GM11168 (cell line): ENCODE results near the gene CD79B.
"Not testable (repeated sequence)": the region's sequence is repeated elsewhere in the genome, so short reads cannot be mapped to it uniquely, and the experiment has no call there.

Experiments used
- in situ Hi-C: fragments of 300-500 bp; cut with MboI; formaldehyde crosslinking; loops from one replicate; pipeline ENCODE4 v1.12.0; 2022; ENCODE audit warnings: low sequenced_read_pairs; ENCODE audit not compliant: unreplicated experiment

CD79B gene

DNA sequence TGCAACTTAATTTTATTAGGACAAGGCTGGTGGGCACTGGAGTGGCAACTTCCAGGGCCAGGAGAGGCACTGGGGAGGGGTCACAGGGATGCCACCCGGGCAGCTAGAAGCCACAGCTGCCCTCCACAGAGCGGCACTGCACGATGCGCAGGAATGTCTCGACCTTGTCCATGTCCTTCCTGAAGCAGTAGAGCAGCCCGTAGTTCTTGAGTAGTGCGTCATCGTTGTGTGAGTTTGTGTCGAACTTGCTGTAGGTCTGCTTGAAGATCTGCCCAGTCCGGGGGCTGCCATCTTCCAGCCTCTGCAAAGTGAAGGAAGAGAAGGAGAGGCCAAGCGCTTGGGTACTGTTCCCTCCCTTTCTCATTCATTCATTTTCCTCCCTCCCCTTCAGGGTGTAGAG is 14.9 kb downstream of the CD79B start:
- in situ Hi-C loops = not testable (repeated sequence)

DNA sequence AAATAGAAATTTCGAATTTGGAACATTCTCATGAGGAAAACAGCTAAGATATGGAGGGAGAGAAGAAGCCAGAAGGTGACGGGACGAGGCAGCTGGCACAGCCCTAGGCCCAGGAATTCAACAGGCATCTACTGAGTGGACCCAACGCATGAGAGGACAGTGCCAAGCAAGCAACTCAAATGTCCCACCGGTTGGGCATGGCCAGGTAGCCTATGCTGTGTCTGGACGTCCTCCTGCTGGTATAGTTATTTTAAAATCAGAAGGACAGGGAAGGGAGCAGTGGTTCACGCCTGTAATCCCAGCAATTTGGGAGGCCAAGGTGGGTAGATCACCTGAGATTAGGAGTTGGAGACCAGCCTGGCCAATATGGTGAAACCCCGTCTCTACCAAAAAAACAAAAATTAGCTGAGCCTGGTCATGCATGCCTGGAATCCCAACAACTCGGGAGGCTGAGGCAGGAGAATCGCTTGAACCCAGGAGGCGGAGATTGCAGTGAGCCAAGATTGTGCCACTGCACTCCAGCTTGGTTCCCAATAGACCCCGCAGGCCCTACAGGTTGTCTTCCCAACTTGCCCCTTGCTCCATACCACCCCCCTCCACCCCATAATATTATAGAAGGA is 15.5 kb downstream of the CD79B start:
- in situ Hi-C loops = no loop called here

DNA sequence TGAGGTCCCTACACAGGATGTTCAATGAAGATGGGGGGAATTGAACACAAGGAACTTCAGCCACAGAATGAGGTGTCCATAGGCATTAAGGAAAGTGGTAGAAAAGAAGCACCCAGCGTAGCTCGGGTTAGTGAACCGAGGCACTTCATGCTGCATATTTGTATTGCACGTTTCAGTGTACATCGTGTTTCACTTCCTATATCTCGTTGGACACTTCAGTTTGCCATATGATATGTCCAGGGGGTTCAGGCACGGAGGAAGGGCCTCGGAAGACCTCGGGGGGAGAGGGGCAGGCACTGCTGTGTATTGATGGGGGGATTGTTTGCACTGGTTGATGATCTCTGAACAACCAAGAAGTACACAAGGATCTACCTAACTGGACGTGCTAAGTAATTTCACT is 16.4 kb downstream of the CD79B start:
- in situ Hi-C loops = not testable (repeated sequence)

GRCh38 chr17:63914471-63914870 is 17.7 kb downstream of the CD79B start:
- in situ Hi-C loops = no loop called here

DNA sequence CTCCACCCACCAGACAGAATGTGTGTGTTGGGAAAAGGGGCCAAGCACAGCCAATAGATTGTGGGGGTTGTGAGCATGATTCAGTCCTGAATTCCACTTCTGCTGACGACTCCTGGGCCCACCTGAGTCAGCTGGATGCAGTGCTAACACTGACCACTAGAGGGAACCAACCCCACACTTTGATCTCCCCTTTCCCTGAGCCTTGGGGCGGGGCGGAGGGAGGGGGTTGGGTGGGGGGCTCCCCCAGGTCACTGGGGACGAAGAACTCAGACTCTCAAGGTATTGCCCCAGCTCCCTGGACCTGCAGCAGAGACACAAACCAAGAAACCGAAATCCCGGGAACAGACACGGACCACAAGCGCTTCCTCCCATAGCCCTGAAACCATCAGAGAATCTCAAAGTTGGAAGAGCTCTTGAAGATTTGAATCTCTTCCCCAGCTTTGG is 20.5 kb downstream of the CD79B start:
- in situ Hi-C loops = no loop called here

DNA sequence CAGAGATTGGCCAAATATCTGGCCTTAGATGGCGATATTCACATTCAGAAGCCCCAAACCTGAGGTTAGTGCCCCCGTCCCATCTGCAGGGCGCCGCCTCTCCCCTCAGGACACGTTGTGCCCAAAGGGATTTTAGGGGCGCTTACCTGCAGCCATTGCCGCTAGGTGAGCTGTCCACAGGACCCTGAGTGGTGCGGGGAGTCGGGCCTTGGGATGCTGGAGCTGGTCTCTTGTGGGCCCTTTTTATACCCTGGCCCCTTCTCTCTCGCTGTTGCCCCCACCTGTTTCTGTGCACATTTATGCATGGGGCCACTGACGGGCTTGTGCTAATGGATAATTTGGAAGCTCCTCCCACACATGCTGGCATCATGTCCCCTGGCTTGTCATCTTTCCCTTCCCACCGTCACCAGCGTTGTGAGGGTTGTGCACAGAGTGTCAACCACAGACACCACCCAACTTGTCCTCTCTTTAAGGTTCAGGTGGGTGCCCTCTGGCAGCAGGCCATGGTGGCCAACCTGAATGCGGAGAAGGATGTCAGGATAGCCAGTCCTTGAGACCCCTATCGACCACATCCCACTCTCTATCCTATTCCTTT is 21.0 kb downstream of the CD79B start, which contains the start of gene CSHL1:
CSHL1 (minus strand) TSS at position 218 of the 595 bp plus-strand sequence; CDS start at position 156, 62 bp downstream.
- in situ Hi-C loops = no loop called here

GRCh38 chr17:63910096-63910495 is 22.0 kb downstream of the CD79B start:
- in situ Hi-C loops = no loop called here

GRCh38 chr17:63909586-63909985 is 22.5 kb downstream of the CD79B start:
- in situ Hi-C loops = not testable (repeated sequence)

DNA sequence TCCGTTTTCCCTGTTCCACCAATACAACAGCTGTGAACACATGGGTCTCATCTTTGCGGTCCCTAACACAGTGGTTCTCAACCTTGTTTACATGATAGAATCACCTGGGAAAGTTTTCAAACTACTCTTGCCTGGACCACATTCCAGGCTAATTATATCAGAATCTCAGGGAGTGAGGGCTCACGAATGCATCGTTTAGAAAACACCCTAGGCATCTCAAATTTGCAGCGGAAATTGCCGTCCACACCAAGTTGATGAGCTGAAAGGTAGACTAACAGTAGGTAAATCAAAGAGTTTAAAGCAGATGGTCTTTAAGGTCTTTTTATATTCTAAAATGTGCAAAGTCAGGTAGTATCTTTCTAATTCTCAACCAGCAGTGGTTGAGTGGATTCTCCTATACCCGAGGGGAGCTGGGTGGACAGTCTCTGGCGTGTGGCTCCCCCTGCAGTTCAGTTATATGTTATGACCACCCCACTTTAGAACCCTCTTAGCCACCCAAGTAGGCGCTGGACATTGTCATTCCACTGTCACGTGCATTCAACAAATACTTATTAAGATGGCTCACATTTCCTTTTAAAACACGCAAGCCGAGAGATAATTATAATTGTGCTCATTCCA is 24.9 kb downstream of the CD79B start:
- in situ Hi-C loops = not testable (repeated sequence)

DNA sequence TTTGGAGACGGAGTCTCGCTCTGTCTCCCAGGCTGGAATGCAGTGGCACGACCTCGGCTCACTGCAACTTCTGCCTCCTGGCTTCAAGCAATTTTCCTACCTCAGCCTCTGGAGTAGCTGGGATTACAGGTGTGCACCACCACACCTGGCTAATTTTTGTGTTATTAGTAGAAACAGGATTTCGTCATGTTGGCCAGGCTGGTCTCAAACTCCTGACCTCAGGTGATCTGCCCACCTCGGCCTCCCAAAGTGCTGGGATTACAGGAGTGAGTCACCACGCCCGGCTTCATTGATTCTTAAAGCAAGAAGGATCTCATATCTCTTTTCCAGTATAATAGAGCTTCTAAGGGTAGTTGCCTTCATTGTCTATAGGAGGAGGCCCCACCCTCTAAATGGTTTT is 27.3 kb downstream of the CD79B start:
- in situ Hi-C loops = not testable (repeated sequence)

DNA sequence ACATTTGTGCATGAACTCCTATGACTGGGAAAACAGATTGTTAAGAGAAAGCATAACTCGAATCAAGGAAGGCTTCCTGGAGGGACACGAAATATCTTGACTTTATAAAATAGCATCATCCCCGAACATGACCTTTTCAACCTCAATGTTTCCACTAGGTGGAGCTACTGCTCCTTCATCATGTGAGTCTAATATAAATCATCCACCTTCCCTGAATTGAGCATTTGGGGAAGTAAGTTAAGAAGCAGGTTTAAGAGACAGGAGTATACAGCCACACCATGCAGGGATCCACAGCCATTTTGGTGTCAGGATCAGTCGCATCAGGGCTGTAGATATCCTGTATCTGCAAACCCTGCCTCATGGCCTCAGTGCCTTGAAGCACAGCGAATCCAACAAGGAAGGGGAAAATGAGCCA is 28.3 kb downstream of the CD79B start:
- in situ Hi-C loops = not testable (repeated sequence)

- in situ Hi-C loops = not testable (repeated sequence)
These were observed 30.2 kb downstream of the CD79B start for GRCh38 chr17:63901971-63902370.

DNA sequence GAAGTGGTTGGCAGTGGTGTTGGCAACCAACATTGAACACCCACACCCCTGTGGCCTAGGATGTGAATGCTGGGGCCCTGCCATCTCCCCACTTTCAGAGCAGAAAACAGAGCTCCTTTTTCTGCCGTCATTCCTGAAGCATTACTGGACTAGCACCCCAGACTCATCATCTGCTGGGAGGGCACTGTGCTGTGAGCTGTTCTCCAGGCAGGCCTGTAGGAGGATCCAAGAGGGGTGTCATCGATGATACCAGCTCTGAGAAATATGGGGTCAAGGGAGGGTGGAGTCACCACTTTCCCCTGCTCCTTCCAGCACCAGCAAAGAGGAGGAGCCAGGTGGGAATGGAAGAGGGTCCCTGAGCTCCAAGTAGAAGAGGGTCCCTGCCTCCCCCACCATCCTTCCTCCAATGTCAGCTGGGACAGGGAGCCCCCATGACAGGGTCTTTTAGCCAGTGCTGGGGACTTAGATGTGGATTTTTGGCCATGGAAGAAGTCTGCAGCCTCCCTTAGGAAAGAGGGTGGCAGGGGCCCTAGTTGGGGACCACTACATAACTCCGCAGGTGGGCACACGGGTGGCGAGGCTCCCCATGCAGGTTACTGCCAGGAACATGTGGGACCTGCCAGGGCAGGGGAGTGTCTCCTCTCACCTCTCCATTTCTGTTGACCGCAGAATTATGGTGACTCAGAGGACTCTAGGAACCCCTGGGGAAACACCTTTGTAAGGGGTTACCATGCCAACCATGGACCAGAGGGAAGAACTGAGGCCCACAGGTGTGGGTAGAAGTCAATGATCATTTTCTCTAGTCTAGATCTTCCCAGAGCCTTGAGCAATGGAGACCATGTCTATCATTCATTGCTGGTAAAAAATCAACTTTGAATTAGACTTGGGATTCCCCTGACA is 33.0 kb downstream of the CD79B start:
- in situ Hi-C loops = not testable (repeated sequence)

DNA sequence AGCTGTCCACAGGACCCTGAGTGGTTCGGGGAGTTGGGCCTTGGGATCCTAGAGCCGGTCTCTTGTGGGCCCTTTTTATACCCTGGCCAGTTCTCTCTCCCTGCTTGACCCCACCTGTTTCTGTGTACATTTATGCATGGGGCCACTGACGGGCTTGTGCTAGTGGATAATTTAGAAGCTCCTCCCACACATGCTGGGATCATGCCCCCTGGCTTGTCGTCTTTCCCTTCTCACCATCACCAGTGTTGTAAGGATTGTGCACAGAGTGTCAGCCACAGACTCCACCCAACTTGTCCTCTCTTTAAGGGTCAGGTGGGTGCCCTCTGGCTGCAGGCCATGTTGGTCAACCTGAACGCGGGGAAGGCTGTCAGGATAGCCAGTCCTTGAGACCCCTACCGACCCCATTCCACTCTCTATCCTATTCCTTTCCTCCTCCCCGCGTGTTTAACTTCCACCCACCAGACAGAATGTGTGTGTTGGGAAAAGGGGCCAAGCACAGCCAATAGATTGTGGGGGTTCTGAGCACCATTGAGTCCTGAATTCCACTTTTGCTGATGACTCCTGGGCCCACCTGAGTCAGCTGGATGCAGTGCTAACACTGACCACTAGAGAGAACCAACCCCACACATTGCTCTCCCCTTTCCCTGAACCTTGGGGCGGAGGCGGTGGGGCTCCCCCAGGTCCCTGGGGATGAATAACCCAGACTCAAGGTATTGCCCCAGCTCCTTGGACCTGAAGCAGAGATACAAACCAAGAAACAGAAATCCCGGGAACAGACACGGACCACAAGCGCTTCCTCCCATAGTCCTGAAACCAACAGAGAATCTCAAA is 35.4 kb downstream of the CD79B start, which contains the start of gene CSH1:
CSH1 (minus strand) TSS at position 51 of the 831 bp plus-strand sequence. CDS start 63 bp downstream, outside the sequence.
- in situ Hi-C loops = not testable (repeated sequence)

- in situ Hi-C loops = not testable (repeated sequence)
These were observed 37.3 kb downstream of the CD79B start for GRCh38 chr17:63894821-63895220.

DNA sequence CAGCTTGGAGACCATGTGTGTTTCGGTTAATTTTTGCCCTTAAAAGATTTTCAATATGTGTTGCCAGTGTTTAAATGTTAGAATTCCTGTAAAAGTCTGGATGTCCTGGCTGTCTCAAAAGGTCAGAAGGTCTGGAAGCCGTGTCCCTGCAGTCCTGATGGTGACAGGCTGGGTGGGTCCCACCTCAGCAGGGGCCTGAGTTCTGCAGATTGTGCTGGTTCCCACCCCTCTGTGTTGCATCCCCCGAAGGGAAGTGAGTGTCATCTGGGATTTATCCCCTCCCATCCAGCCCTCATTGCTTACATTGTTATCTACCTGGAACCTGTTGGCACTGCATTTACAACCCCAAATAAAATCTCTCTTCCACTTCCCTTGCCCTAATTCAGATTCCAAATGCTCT is 38.1 kb downstream of the CD79B start:
- in situ Hi-C loops = not testable (repeated sequence)

- in situ Hi-C loops = not testable (repeated sequence)
These were observed 39.7 kb downstream of the CD79B start for GRCh38 chr17:63892316-63893037.

- in situ Hi-C loops = not testable (repeated sequence)
These were observed 42.9 kb downstream of the CD79B start for GRCh38 chr17:63889026-63889848.
